Activated CD8-positive, alpha-beta memory T cell treated with anti-CD3 and anti-CD28 coated beads, Interleukin-2, amount 50 U/mL, for 1 hour (primary cell): ENCODE data around the gene BABAM1.

ENCODE experiments used
- DNase-seq: peaks from one replicate; pipeline ENCODE4 v3.0.0-alpha.2; 2020; ENCODE audit errors: extremely low read depth

BABAM1 gene

DNA sequence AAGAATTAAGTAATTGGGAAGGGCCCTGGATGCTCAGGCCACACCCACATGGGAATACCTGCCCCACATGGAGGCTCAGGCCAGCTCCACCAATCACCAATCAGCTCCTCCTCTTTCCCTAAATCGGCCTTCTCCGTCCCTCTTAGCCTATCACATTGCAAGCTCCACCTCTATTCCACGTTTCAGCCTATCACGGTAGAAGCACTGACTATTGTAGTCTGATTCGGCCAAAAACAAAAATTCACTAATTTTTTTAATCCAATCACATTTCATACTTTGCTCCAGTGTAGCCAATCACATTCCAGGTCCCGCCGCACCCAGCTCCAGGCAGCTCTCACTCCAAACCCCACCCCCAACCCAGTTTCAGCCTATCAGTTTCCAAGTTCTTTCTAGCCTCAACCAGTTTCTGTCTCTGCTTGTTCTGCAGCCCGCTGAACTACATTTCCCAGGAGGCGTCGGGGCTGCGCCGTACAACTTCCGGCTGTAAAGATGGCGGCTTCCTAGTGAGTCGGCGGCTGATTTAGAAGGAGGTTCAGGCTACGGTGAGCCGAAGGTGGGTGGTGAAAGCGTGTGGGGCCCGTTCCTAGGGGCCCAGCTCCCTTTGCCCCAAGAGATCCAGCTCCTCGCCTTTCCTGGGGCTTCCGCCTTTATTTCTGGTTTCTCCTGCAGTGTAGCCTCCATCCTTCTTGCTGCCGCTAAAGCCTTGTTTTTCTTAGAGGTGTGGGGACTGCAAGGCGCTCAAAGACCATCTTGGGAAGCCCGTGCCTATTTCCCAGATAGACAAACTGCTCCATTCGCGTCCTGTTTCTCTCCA, at the start of gene BABAM1:
BABAM1 (plus strand) TSS at position 469 of the 814 bp plus-strand sequence. CDS start 1,364 bp downstream, outside the sequence.
- peak; percentile 92 for DNase-seq

DNA sequence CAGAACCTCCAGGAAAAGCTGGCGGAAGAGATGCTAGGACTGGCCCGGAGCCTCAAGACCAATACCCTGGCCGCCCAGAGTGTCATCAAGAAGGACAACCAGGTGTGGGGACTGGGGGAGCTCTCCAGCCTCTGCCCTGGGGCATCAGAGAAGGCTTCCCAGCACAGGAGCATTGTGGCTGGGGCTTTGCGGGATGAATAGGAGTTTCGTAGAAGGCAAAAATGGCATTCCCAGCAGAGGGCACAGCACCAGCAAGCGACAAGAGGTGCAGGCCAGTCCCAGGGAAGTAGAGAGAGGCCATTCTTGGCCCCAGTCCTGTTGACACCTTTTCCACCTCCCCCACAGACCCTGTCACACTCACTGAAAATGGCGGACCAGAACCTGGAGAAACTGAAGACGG, 48.0 kb upstream of the BABAM1 start:
- DNase-seq: no peak

DNA sequence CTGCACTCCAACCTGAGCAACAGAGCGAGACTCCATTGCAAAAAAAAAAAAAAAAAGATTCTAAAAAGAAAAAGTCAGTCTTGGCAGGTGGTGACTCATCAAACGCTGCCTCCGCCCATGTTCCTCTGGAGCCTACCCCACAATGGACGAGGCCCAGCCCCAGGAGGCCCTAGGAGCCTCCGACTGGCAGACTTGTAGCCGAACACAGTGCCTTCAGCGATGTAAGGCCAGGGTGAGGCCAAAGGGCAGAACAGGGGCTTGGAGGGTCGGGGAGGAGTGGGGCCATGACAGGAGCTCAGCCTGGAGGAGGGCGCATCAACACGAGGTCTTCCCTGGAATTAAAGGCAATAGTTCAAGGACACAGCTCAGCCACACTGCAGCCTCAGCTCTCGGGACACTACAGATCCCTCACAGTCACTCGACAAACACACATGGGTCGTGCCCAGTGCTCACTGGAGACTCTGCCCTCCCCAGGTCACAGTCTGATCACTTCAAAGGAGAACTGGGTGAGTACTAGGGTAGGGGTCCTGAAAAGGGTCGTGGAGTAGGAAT, 47.0 kb upstream of the BABAM1 start:
- no peak for DNase-seq

- DNase-seq: no peak
Measured at GRCh38 chr19:17225053-17225452, 42.2 kb upstream of the BABAM1 start.

DNA sequence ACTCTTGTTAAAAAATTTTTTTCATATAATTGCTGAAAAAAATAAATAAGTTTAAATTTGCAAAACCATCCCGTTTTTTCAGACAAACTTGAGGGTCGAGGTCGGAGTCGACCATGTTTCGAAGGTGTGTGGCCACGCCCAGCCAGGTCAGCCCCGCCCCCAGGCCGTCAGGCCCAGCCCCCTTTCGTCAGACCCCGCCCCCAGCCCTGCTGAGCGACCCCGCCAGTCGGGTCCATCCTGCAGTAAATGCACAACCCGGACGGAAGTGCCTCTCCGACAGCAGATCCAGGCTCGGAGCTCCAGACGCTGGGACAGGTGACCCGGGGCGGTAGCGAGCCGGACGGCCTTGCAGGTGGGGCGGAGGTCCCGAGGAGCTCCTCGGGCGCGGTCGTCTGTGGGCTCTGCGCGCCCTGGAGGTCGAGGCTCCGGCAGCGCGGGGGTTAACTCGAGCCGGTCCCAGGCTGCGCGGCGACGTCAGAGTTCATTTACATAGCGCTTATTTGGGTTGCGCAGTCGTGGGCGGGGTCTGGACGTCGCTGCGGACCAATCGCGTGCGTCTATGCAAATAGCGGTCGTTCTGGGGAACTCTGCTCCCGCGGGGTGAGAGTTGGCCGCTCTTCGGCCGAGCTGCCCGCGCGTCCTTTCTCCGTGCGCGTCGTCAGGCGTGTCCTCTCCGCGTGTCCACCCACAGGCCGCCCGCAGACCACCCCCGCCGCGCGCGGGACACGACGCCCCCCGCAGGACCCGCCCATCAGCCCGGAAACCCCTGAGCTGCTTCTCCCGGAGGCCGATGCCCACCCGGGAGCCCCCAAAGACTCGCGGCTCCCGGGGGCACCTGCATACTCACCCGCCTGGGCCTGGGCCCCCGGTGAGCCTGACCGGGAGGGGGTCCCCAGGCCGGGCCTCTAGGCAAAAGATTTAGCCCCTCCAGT, 41.0 kb upstream of the BABAM1 start, which contains the start of gene OCEL1:
OCEL1 (plus strand) TSS at position 225 of the 932 bp plus-strand sequence; CDS start at position 247, 22 bp downstream.
- peak; percentile 92 for DNase-seq

- DNase-seq: no peak
Measured at GRCh38 chr19:17227798-17228367, 39.4 kb upstream of the BABAM1 start.

GRCh38 chr19:17229890-17230289, 37.4 kb upstream of the BABAM1 start:
- no peak for DNase-seq

GRCh38 chr19:17232258-17232657, 35.0 kb upstream of the BABAM1 start:
- DNase-seq: no peak

- DNase-seq: no peak
Measured at GRCh38 chr19:17234911-17235299, 32.3 kb upstream of the BABAM1 start.

DNA sequence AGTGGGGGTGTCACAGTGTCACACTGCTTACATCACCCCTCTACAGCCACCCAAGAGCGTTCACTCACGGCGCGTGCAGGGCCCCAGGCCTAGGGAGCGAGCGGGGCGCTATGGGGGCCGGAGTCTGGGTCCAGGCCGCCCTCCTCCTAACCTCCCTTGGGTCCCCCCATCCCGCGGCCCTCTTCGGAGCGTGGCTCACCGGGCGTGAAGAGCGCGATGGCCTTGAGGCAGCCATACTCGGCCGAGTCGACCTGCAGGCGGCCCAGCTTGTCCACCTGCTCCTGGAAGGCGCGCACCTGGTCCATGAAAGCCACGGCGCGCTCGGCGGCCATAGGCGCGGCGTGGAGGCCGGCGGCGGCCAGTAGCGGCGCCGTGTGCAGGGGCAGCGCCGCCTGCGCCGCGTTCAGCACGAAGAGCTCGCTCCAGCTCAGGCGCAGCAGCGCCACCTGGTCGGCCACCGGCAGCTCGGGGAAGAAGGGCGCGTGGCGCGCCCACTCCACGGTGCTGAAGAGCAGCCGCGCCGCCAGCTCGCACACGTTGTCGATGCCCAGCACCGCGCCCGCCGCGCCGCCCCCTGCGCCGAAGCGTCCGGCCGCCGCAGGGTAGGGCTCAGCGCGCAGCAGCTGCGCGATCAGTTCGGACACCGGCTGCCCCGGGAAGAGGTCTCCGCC, 31.8 kb upstream of the BABAM1 start:
- DNase-seq: peak; percentile 30

GRCh38 chr19:17235971-17236777, 31.1 kb upstream of the BABAM1 start:
- no peak for DNase-seq

- no peak for DNase-seq
Measured at GRCh38 chr19:17236811-17237543, 30.3 kb upstream of the BABAM1 start.

DNA sequence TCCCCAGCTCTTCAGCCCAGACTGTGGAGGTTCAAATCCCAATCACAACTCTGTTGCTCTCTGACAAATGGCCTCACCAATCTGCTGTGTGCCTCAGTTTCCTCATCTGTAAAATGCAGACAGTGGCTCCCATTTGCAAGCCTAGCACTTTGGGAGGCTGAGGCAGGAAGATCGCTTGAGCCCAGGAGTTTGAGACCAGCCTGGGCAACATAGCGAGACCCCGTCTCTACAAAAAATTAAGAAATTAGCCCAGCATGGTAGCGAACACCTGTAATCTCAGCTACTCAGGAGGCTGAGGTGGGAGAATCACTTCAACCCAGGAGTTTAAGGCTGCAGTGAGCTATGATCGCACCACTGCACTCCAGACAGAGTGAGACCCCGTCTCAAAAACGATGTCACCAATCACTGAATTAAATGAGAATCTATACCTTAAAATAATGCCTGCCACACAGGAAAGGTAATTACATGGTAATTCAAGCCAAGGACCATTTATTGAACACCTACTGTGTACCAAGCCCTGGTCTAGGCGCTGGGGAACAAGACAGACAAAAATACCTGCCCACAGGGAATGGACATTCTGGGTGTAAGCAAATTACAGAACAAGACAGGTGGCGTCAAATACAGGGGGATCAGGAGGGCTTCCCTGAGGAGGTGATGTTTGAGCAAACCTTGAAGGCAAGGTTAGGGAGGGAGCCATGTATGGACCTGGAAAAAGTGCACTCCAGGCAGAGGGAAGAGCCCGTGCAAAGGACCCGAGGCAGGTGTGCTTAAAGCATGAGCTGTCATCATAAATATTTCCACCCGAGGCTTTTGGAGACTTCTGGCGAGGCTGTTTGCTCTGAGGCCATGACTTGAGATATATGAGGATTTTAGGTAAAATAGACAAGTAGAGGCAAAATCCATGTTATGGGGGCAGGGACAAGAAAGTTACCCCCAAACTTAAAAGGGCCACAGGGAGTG, 29.2 kb upstream of the BABAM1 start:
- DNase-seq: no peak

GRCh38 chr19:17240062-17240752, 27.0 kb upstream of the BABAM1 start:
- DNase-seq: no peak

GRCh38 chr19:17240826-17241399, 26.3 kb upstream of the BABAM1 start:
- DNase-seq: no peak

DNA sequence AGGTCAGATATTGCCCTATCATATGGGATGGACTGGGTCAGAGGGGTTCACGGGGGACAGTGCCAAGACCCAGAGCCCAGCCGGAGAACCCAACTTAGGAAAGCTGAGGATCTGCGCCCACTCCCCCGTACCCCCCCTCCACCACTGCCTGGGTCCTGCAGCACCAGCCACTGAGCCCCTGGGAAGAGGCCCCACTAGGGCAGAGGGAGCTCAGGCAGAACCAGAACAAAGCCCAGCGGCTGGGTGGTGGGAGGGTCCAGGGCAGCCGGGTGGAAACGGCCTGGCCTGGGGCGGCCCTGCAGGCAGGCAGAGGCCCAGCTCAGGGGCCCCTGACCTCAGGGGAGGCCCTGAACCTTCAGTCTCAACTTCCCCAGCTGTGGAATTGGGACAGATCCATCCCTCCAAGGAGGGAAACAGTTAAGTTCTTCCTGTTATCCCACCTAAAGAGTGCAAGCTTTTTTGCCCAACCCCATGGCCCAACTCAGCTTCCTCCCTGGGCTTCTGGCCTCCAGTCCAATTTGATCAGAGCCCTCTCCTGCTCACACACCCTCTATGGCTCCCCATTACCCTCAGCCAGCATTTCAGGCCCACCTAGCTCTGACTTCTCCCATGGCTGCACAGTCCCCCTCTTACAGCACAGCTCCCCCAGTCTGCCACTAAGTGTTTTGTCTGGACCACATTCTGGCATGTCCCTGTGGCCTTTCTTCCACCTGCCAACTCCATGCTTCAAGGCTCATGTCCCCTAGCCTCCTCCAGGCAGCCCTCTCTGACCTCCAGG, 24.6 kb upstream of the BABAM1 start:
- no peak for DNase-seq
